Panc1 (cell line): ENCODE data around the gene RMND1. TPM values are rescaled to one million over a fixed set of nuclear protein-coding genes. Genes with fewer than 3 reads are reported as not detected.
"Not testable (repeated sequence)": the region's sequence is repeated elsewhere in the genome, so short reads cannot be mapped to it uniquely, and the experiment has no call there.

Experiments used
- ATAC-seq: fragments of 200-7000 bp; cut with Tn5 transposase; 2 replicates; pipeline ENCODE4 v1.9.1; 2020; ENCODE audit warnings: mild to moderate bottlenecking, moderate library complexity
- BruUV-seq: library from RNA; stranded (reverse); fragments of 400-500 nt; replicated peaks from 2 replicates; lab custom pipeline; 2021; lab: Mats Ljungman, UMichigan
- CTCF ChIA-PET: fragments of 300-600 bp; sonication (Branson Sonifier 250); formaldehyde crosslinking; loops from one replicate; lab custom pipeline; 2022; ENCODE audit warnings: antibody characterized with exemption; lab: Charles Lee
- POLR2A ChIA-PET: fragments of 300-600 bp; sonication (Branson Sonifier 250); formaldehyde crosslinking; loops from one replicate; lab custom pipeline; 2022; ENCODE audit warnings: antibody characterized with exemption; lab: Charles Lee
- DNase-seq: peaks from one replicate; pipeline ENCODE4 v3.0.0-alpha.2; 2010; ENCODE audit warnings: low read depth, low spot score
- H3K27ac ChIP-seq: 2 replicates; pipeline ENCODE4 v1.5.1; 2011; ENCODE audit warnings: mild to moderate bottlenecking, low read length, inconsistent platforms
- H3K27me3 ChIP-seq: fragments of 200-500 bp; sonication (Bioruptor generic); 2 replicates; pipeline ENCODE4 v1.6.0; 2014; ENCODE audit warnings: low read length, inconsistent platforms; ENCODE audit not compliant: control insufficient read depth, insufficient read depth
- H3K36me3 ChIP-seq: fragments of 200-500 bp; sonication (Bioruptor generic); 2 replicates; pipeline ENCODE4 v1.5.1; 2014; ENCODE audit warnings: inconsistent platforms, mild to moderate bottlenecking, low read length, moderate library complexity; ENCODE audit not compliant: control insufficient read depth, insufficient read depth
- H3K4me1 ChIP-seq: 2 replicates; pipeline ENCODE4 v1.5.1; 2011; ENCODE audit warnings: inconsistent platforms, mild to moderate bottlenecking, low read length, moderate library complexity; ENCODE audit not compliant: control insufficient read depth, insufficient read depth
- H3K4me3 ChIP-seq, 2 experiments: 2 replicates each; pipeline ENCODE4 v1.5.1; 2011 to 2012; ENCODE audit warnings: low read depth in 2 of 2, low read length in 2 of 2, mild to moderate bottlenecking in 2 of 2, inconsistent platforms in 1 of 2, moderate library complexity in 1 of 2
- H3K9me3 ChIP-seq: fragments of 200-500 bp; sonication (Bioruptor generic); 2 replicates; pipeline ENCODE4 v1.5.1; 2014; ENCODE audit warnings: low read depth, mild to moderate bottlenecking, inconsistent platforms, low read length, moderate library complexity; ENCODE audit not compliant: control insufficient read depth, insufficient read depth
- CTCF ChIP-seq: fragments of 450-650 bp; IDR thresholded peaks from 2 replicates; pipeline ENCODE4 v1.5.1; 2017; ENCODE audit warnings: mild to moderate bottlenecking
- POLR2AphosphoS5 ChIP-seq: IDR thresholded peaks from 2 replicates; pipeline ENCODE4 v1.6.1; 2012; ENCODE audit warnings: mild to moderate bottlenecking, low read depth, low read length, moderate library complexity
- SIN3A ChIP-seq: IDR thresholded peaks from 2 replicates; pipeline ENCODE4 v1.6.1; 2012; ENCODE audit warnings: low read depth, mild to moderate bottlenecking, low read length, moderate library complexity, borderline replicate concordance; ENCODE audit not compliant: insufficient read depth
- TCF7L2 ChIP-seq: IDR thresholded peaks from 2 replicates; pipeline ENCODE4 v1.6.1; 2011; ENCODE audit warnings: mild to moderate bottlenecking, low read depth, low read length, inconsistent platforms
- in situ Hi-C: cut with HindIII; loops from 2 replicates; pipeline ENCODE4 v1.10.0; 2016; ENCODE audit warnings: low sequenced_read_pairs, low pct_unique_long_range_greater_than_20kb
- intact Hi-C: fragments of 100-400 bp; cut with micrococcal nuclease; formaldehyde crosslinking; loops from one replicate; pipeline ENCODE4 v1.10.0; 2022; ENCODE audit not compliant: unreplicated experiment
- total RNA-seq: library from RNA; stranded (reverse); gene quantifications from one replicate; pipeline ENCODE4 v1.2.1, GENCODE V29; 2021; ENCODE audit not compliant: unreplicated experiment
- TF ChIP-seq, protein P1 (sequence below), 2 experiments: IDR thresholded peaks; 2 replicates each; pipeline ENCODE4 v1.6.1; 2011 to 2012; ENCODE audit warnings: low read depth in 2 of 2, control low read depth in 1 of 2, low read length in 1 of 2, mild to moderate bottlenecking in 1 of 2, moderate library complexity in 1 of 2; ENCODE audit not compliant: insufficient read depth in 1 of 2

RMND1 gene
- total RNA-seq, 1 experiment from 2014 or later: 16.1 TPM

GRCh38 chr6:151358475-151358874 is 93.5 kb downstream of the RMND1 start:
- ChIA-PET POLR2A (no interaction called here), CTCF (no interaction called here)
- no peak for ATAC-seq
- intact Hi-C loops: no loop called here
- Histone ChIP-seq H3K4me1 (peaks cover 10% of the 10 kb centered on the region; the same call in 1 of the 2 replicates), H3K4me3 (no peak overlapping the region), H3K27me3 (no peaks in the 10 kb centered on the region), H3K27ac (no peak overlapping the region), H3K9me3 (no peaks in the 10 kb centered on the region), H3K36me3 (peaks cover 14% of the 10 kb centered on the region; the same call in 1 of the 2 replicates)
- TF ChIP-seq CTCF (no peak), TCF7L2 (peak; percentile 19; the same call in 1 of the 2 replicates), SIN3A (no peak)
- TF ChIP-seq, protein P1, sequence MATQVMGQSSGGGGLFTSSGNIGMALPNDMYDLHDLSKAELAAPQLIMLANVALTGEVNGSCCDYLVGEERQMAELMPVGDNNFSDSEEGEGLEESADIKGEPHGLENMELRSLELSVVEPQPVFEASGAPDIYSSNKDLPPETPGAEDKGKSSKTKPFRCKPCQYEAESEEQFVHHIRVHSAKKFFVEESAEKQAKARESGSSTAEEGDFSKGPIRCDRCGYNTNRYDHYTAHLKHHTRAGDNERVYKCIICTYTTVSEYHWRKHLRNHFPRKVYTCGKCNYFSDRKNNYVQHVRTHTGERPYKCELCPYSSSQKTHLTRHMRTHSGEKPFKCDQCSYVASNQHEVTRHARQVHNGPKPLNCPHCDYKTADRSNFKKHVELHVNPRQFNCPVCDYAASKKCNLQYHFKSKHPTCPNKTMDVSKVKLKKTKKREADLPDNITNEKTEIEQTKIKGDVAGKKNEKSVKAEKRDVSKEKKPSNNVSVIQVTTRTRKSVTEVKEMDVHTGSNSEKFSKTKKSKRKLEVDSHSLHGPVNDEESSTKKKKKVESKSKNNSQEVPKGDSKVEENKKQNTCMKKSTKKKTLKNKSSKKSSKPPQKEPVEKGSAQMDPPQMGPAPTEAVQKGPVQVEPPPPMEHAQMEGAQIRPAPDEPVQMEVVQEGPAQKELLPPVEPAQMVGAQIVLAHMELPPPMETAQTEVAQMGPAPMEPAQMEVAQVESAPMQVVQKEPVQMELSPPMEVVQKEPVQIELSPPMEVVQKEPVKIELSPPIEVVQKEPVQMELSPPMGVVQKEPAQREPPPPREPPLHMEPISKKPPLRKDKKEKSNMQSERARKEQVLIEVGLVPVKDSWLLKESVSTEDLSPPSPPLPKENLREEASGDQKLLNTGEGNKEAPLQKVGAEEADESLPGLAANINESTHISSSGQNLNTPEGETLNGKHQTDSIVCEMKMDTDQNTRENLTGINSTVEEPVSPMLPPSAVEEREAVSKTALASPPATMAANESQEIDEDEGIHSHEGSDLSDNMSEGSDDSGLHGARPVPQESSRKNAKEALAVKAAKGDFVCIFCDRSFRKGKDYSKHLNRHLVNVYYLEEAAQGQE (IDR thresholded peaks at IDR 0.05; ENCODE audit: insufficient read depth in 1 of 2, low read depth in 2 of 2, low read length in 1 of 2): no peak
- in situ Hi-C loops: no loop called here
- no TSS peak for BruUV-seq
- no peak for DNase-seq

DNA sequence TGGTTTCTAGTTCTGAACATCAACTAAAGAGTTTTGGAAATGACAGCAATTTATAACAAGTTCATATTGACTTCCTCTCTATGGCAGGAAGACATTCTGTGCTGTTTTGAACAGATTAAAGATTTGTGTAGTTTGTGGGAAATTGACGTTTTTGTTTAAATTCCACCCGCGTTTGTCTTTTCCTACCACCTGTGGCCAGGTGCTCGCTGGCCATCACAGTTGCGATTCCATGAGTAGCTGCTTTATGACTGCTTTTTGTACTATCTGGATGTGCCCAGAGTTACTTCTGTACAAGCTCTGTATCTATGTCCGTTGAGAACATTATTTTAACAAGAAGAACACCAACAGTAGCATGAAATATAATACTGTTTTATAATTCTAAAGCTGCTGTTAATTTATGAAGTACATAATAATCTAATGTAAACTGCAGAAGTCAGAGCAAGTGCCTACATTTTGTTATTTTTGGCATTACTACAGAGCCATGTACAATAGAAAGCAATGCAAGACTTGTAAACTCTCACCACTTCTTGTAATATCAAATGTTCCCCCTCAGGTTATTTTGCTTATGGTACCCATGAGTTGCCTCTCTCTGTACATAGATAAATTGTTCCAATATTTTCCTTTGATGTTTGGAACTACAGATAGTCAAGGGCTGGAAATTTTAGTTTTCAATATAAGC is 94.0 kb downstream of the RMND1 start:
- Histone ChIP-seq H3K27ac (no peak overlapping the region), H3K36me3 (peaks cover 14% of the 10 kb centered on the region; the same call in 1 of the 2 replicates), H3K9me3 (no peaks in the 10 kb centered on the region), H3K4me1 (peaks cover 10% of the 10 kb centered on the region; the same call in 1 of the 2 replicates), H3K4me3 (no peak overlapping the region), H3K27me3 (no peaks in the 10 kb centered on the region)
- TF ChIP-seq SIN3A: no peak
- no peak for TF ChIP-seq POLR2AphosphoS5
- TF ChIP-seq, protein P1 (IDR thresholded peaks at IDR 0.05; ENCODE audit: insufficient read depth in 1 of 2, low read depth in 2 of 2, low read length in 1 of 2): no peak
- peak; percentile 64 for TF ChIP-seq TCF7L2
- TF ChIP-seq CTCF: no peak
- POLR2A ChIA-PET: interaction anchor here (0.6 to 0.7 kb wide), 3 partner anchors 10 to 1721 kb away, joined by 3 to 7 read pairs (median 3); partner anchors contain the start of gene ZBTB2
- DNase-seq (no peak), ATAC-seq (no peak)
- in situ Hi-C loops: no loop called here
- intact Hi-C loops: no loop called here
- TSS peak; percentile 5 for BruUV-seq
- CTCF ChIA-PET: no interaction called here

GRCh38 chr6:151356983-151357382 is 94.9 kb downstream of the RMND1 start:
- BruUV-seq, H3K9me3 ChIP-seq, in situ Hi-C loops, H3K4me1 ChIP-seq, ATAC-seq, H3K4me3 ChIP-seq, H3K27me3 ChIP-seq, intact Hi-C loops, DNase-seq, CTCF ChIA-PET: not testable (repeated sequence)
- peak overlapping the region; percentile 56 for H3K27ac ChIP-seq
- POLR2A ChIA-PET: interaction anchor here (0.6 to 0.7 kb wide), 4 partner anchors 9 to 1722 kb away, joined by 3 to 18 read pairs (median 5); partner anchors contain the start of gene ZBTB2
- peaks cover 14% of the 10 kb centered on the region; the same call in 1 of the 2 replicates for H3K36me3 ChIP-seq
